GM10266 (cell line): Measurements from ENCODE around the gene MIER1.
"Not testable (repeated sequence)": the region's sequence is repeated elsewhere in the genome, so short reads cannot be mapped to it uniquely, and the experiment has no call there.

Experiments used
- DNase-seq: peaks from one replicate; pipeline ENCODE4 v3.0.0; 2012; ENCODE audit errors: extremely low spot score
- CTCF ChIP-seq: IDR thresholded peaks from 2 replicates; pipeline ENCODE4 v1.5.1; 2012; ENCODE audit warnings: mild to moderate bottlenecking, low read depth; ENCODE audit not compliant: control insufficient read depth, insufficient read depth; ENCODE audit errors: missing control alignments

Gene MIER1

GRCh38 chr1:66924756-66925557 is at the start of gene MIER1, which contains the start of gene DNAI4:
Gene MIER1, plus strand, starts transcription at chr1:66924990. Its CDS starts 39 bp downstream, at chr1:66925029.
Gene DNAI4, minus strand, starts transcription at chr1:66924856. Its CDS starts 25 bp downstream, at chr1:66924831.
- peak; percentile 97 for DNase-seq
- TF ChIP-seq CTCF = no peak

GRCh38 chr1:66876664-66877063 is 48.1 kb upstream of the MIER1 start:
- no peak for TF ChIP-seq CTCF

DNA sequence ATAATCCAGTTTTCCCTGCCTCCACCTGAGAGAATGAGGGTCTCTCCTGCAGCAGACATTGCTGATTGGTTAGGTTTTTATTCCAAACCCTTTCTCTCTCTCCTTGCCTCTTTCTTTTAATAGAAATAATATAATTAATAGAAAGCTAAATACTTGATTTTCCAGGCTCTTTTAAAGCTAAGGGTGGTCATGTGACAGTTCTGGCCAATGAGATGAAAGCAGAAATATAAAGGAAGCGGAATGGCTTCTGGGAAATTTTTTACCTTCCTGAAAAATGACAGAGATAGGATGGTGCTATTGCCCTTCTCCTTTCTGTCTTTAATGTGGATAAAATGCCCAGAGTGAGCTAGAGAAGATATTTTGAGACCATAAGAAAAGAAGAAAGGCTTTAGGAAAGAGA is 35.8 kb upstream of the MIER1 start:
- DNase-seq = no peak
- no peak for TF ChIP-seq CTCF

More at GRCh38 chr1:66876664-66877063, 48.1 kb upstream of the MIER1 start:
- DNase-seq = no peak

GRCh38 chr1:66890621-66891020 is 34.2 kb upstream of the MIER1 start:
- TF ChIP-seq CTCF = no peak
- DNase-seq = no peak

- DNase-seq = no peak
- TF ChIP-seq CTCF = no peak
Measured at GRCh38 chr1:66893712-66894111, 31.1 kb upstream of the MIER1 start.

DNA sequence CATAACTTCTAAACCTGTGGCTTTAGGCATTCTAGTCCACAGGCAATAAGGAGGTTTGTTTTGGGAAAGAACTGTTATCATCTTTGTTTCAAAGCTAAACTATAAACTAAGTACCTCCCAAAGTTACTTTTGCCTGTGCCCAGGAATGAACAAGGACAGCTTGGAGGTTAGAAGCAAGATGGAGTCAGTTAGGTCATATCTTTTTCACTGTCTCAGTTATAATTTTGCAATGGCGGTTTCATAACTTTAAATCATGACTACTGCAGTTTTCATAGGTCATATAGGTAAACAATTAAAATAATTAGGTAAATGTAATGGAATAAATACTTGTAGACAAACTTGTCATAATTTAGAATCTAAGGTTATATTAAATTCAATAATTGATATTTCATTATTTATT is 9.6 kb upstream of the MIER1 start:
- not testable (repeated sequence) for DNase-seq

DNA sequence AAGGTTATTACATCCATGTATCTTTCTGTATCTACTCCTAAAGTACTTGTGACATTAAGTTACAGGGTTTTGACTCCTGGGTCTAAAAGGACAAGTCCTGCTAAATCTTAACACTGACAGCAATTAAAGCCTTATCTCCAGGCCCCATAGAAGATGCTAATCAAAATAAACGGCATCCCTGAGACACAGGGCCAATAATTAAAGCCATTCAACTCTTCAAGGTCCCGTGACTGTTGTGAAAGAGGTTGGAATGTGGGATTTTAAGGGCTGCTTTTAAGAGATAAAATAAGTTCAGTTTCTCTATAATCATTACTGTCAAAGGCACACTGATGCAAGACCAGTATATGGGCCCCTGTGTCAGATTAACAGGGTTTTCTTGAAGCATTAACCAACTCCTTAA is 8.5 kb upstream of the MIER1 start:
- no peak for TF ChIP-seq CTCF
- DNase-seq = no peak

- TF ChIP-seq CTCF = no peak
Measured at GRCh38 chr1:66917476-66917875, 7.3 kb upstream of the MIER1 start.

More at GRCh38 chr1:66917476-66917875, 7.3 kb upstream of the MIER1 start:
- no peak for DNase-seq
